Measurements from ENCODE around the gene ZNF710.

DNA sequence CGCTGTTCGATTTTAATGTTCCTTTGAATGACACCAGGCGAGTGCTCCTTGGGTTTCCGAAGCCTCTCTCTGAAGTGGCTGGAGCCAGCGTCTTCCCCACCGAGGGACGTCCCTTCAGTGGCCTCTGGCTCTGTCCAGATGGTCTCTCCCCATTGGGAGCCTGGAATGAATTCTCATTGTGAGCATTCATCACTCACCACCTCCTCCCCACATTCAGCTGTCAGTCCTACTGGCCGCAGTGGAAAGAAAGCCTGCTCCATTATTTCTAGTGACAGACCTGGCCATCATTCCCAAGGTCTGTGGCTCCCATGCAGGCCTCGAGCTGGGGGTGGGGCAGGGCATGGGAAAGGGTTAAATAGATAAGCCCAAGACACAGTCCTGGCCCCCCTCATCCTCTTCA, 35.2 kb downstream of the ZNF710 start:
- TF ChIP-seq CTCF (conservative IDR thresholded peaks at IDR 0.05; ENCODE audit: low read depth, low read length) (no peak), EZH2 (IDR thresholded peaks at IDR 0.05; ENCODE audit: borderline replicate concordance, low read depth, low read length, poor library complexity, severe bottlenecking) (no peak)

All from A673 (cell line).